Left lung (tissue), 10 donors: Measurements from ENCODE around the gene RSPH1. TPM values are rescaled to one million over a fixed set of nuclear protein-coding genes. Genes with fewer than 3 reads are reported as not detected.

ENCODE experiments used
- ATAC-seq: fragments of 200-7000 bp; cut with Tn5 transposase; one replicate; pipeline ENCODE4 v1.9.1; 2020; ENCODE audit warnings: moderate library complexity
- DNase-seq, 4 donors: peaks; one replicate each; pipeline ENCODE4 v3.0.0-alpha.2; 2013 to 2020
- H3K27ac ChIP-seq, 2 donors: fragments of 200-600 bp; sonication (generic) in 1 of 2; one replicate each; pipeline versions ENCODE4 v1.5.0 to v1.8.0; 2020 to 2021
- H3K27me3 ChIP-seq, 2 donors: fragments of 200-600 bp; sonication (generic) in 1 of 2; one replicate each; pipeline versions ENCODE4 v1.5.0 to v1.8.0; 2020 to 2021
- H3K36me3 ChIP-seq, 2 donors: fragments of 200-600 bp; sonication (generic) in 1 of 2; one replicate each; pipeline versions ENCODE4 v1.5.0 to v1.8.0; 2020 to 2021
- H3K4me1 ChIP-seq, 2 donors: fragments of 200-600 bp; one replicate each; pipeline ENCODE4 v1.8.0; 2021
- H3K4me3 ChIP-seq, 2 donors: fragments of 200-600 bp; sonication (generic) in 1 of 2; one replicate each; pipeline versions ENCODE4 v1.5.0 to v1.8.0; 2020 to 2021; ENCODE audit warnings: mild to moderate bottlenecking in 1 of 2
- H3K9me3 ChIP-seq, 2 donors: fragments of 200-600 bp; sonication (generic) in 1 of 2; one replicate each; pipeline versions ENCODE4 v1.5.0 to v1.8.0; 2020 to 2021
- intact Hi-C, 2 donors: fragments of 100-400 bp; cut with DNase I; formaldehyde crosslinking; loops; one replicate each; pipeline versions ENCODE4 v1.11.2 to v1.14.2; 2022
- polyA plus RNA-seq, 6 donors: library from polyadenylated mRNA; unstranded; fragments of 120-200 nt; gene quantifications; one replicate each; pipeline ENCODE4 v1.2.1, GENCODE V29; 2013; ENCODE audit not compliant: insufficient read length in 6 of 6
- total RNA-seq, 2 donors: library from RNA; stranded (reverse); fragmentation: NEBNext Ultra II Directional; extraction: Animal tissue kit (Norgen Biotek cat#: 25700); gene quantifications; one replicate each; pipeline ENCODE4 v1.2.1, GENCODE V29; 2021
- TF ChIP-seq, protein P1 (sequence below), 2 donors: fragments of 200-600 bp; sonication (generic) in 1 of 2; IDR thresholded peaks; one replicate each; pipeline versions ENCODE4 v1.5.0 to v1.8.0; 2021; ENCODE audit warnings: antibody characterized with exemption in 2 of 2
- donor health status: DM: no; HTN: yes; CAD: no.
- donor health status: DM: no; HTN: no; CAD: no.

Gene RSPH1
- total and polyA plus RNA-seq, 8 donors = 0.73 to 27.3 (median 13.4) TPM

DNA sequence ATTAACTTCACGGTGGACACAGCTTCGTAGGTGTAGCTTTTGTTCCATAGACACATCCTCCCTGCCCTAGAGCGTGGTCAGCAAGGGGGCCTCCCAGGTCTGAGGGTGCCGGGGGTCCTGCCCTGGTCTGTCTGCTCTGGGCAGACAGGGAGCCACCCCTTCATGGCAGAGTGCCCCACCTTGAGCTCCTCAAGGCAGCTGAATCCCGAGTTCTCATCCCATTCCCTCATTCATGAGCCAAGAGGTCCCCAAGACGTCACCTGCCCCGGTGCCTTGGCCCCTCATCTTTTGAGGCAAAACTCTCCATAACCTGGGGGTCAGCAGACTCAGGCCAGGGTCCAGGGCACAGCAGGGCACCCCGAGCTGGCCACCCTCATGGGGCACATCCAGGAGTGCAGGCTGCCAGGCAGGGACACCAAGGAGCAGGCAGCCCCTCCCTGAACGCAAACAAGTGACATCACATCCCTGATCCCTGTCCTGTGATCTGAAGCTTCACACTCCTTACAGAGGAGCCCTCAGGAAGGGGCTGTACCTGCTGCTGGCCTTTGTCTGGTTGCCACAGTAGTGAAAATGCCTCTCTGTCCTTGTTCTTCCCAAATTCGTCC, 69.0 kb downstream of the RSPH1 start:
- H3K9me3 ChIP-seq = peaks cover 0 to 2% of the 10 kb centered on the region in 2 donors
- TF ChIP-seq, protein P1, sequence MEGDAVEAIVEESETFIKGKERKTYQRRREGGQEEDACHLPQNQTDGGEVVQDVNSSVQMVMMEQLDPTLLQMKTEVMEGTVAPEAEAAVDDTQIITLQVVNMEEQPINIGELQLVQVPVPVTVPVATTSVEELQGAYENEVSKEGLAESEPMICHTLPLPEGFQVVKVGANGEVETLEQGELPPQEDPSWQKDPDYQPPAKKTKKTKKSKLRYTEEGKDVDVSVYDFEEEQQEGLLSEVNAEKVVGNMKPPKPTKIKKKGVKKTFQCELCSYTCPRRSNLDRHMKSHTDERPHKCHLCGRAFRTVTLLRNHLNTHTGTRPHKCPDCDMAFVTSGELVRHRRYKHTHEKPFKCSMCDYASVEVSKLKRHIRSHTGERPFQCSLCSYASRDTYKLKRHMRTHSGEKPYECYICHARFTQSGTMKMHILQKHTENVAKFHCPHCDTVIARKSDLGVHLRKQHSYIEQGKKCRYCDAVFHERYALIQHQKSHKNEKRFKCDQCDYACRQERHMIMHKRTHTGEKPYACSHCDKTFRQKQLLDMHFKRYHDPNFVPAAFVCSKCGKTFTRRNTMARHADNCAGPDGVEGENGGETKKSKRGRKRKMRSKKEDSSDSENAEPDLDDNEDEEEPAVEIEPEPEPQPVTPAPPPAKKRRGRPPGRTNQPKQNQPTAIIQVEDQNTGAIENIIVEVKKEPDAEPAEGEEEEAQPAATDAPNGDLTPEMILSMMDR (IDR thresholded peaks at IDR 0.05) = no peak
- DNase-seq (no peak), ATAC-seq (no peak)
- intact Hi-C loops = no loop called here
- H3K4me1 ChIP-seq = peaks cover 0 to 18% of the 10 kb centered on the region in 2 donors
- H3K27me3 ChIP-seq = peaks cover 0 to 3% of the 10 kb centered on the region in 2 donors
- H3K36me3 ChIP-seq = no peaks in the 10 kb centered on the region
- no peak overlapping the region for H3K4me3 ChIP-seq
- no peak overlapping the region for H3K27ac ChIP-seq

DNA sequence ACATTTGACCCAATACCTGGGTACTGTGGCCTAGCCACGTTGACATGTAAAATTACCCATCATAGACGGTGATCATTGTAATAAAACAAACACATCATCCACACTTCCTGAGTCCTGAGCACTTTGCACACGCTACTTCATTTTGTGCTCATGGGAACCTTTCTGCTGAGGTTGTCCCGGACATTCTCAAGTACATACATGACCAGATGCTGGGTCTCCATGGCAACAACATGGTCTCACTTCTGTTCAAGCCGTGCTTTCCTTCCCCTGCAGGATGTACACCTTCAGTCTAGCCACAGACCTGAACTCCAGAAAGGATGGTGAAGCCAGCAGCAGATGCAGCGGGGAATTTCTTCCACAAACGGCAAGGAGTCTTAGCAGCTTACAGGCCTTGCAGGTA, 69.6 kb downstream of the RSPH1 start:
- intact Hi-C loops = no loop called here
- Histone ChIP-seq H3K4me1 (peaks cover 0 to 18% of the 10 kb centered on the region in 2 donors), H3K27me3 (peaks cover 0 to 3% of the 10 kb centered on the region in 2 donors), H3K36me3 (no peaks in the 10 kb centered on the region), H3K4me3 (no peak overlapping the region), H3K27ac (no peak overlapping the region), H3K9me3 (no peaks in the 10 kb centered on the region)
- TF ChIP-seq, protein P1 (IDR thresholded peaks at IDR 0.05) = no peak
- ATAC-seq (no peak), DNase-seq (no peak)

DNA sequence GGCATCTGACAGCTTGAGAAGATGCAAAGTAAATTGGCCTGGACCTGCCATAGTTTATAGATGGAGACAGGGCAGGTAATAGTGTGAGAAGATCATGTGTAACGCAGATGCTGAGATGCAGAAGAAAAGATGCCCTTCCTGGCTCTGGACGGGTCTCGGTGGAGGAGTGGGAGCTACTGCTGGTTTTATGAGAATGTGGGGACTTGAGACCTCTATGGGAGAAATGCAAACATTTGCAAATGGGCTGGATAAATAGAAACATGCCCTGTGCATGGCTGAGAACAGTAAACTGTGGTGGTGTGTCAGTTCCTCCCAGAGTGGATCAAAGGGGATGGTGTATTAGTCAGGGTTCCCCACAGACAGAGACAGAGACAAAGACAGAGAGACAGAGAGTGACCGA, 70.4 kb downstream of the RSPH1 start:
- TF ChIP-seq, protein P1 (IDR thresholded peaks at IDR 0.05) = no peak
- ATAC-seq (no peak), DNase-seq (no peak)
- intact Hi-C loops = no loop called here
- H3K4me1 ChIP-seq = peaks cover 0 to 18% of the 10 kb centered on the region in 2 donors
- H3K9me3 ChIP-seq = no peaks in the 10 kb centered on the region
- H3K27ac ChIP-seq = no peak overlapping the region
- no peaks in the 10 kb centered on the region for H3K36me3 ChIP-seq
- no peak overlapping the region for H3K4me3 ChIP-seq
- H3K27me3 ChIP-seq = peaks cover 0 to 3% of the 10 kb centered on the region in 2 donors

DNA sequence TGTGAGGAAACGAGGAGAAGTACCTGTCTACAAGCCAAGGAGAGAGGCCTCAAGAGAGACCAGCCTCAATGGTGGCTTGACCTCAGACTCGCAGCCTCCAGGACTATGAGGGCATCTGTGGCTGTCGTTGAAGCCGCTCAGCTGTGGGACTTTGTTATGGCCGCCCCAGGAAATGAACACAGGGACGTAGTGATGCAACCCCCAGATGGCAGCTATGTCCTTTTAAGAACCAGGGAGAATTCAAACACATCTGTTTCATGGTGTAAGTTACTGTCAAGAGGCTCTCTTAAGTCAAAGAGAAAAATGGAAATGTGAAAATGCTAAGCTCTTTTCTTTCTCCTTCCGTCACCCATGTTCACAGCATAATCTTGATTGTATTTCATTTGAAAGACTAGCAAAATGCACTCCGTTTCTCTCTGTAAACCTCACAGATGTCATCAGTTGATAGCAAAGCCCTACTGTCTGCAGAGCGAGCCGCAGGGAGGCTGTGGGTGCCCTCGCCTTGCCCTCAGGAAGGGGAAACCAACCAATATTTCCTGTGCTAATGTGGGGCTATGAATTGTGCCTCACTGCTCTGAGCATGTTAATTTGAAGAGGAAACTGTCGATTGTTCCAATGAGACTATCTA, 71.0 kb downstream of the RSPH1 start:
- H3K27me3 ChIP-seq = peaks cover 0 to 3% of the 10 kb centered on the region in 2 donors
- no peak overlapping the region for H3K27ac ChIP-seq
- intact Hi-C loops = no loop called here
- no peaks in the 10 kb centered on the region for H3K9me3 ChIP-seq
- no peak overlapping the region for H3K4me3 ChIP-seq
- H3K4me1 ChIP-seq = peaks cover 0 to 18% of the 10 kb centered on the region in 2 donors
- DNase-seq (no peak), ATAC-seq (peak; percentile 36)
- TF ChIP-seq, protein P1 (IDR thresholded peaks at IDR 0.05) = no peak
- H3K36me3 ChIP-seq = no peaks in the 10 kb centered on the region

DNA sequence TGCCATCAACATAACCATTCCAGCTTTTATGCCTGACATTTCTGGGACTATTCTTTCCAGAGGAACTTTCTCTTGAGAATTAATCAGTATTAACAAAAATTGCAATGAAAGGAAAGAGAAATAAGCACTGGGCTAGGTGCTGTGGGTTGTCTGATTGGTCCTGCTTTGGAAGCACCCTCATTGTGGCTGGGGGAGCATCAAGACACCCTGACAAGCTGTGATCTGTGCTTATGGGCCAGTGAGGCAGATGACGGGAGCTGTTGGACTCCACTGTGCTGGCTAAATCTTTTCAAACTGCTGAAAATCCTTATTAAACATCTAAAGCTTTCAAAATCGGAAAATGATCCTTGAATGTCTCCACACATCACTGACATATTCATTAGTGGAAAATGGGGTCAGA, 72.3 kb downstream of the RSPH1 start:
- no peak overlapping the region for H3K27ac ChIP-seq
- H3K4me1 ChIP-seq = peaks cover 0 to 18% of the 10 kb centered on the region in 2 donors
- H3K9me3 ChIP-seq = no peaks in the 10 kb centered on the region
- H3K27me3 ChIP-seq = peaks cover 0 to 3% of the 10 kb centered on the region in 2 donors
- ATAC-seq = no peak
- DNase-seq = no peak
- intact Hi-C loops = no loop called here
- no peaks in the 10 kb centered on the region for H3K36me3 ChIP-seq
- H3K4me3 ChIP-seq = no peak overlapping the region
- TF ChIP-seq, protein P1 (IDR thresholded peaks at IDR 0.05) = no peak
